PC-9 (cell line): ENCODE measurements around the gene LRRC8C. TPM values are rescaled to one million over a fixed set of nuclear protein-coding genes. Genes with fewer than 3 reads are reported as not detected.

ENCODE experiments used
- BruUV-seq: library from RNA; stranded (reverse); fragments of 400-500 nt; replicated peaks from 2 replicates; lab custom pipeline; 2021; lab: Mats Ljungman, UMichigan
- CTCF ChIA-PET: fragments of 300-600 bp; sonication (Branson Sonifier 250); formaldehyde crosslinking; loops from one replicate; lab custom pipeline; 2022; ENCODE audit warnings: antibody characterized with exemption; lab: Charles Lee
- POLR2A ChIA-PET: fragments of 300-600 bp; sonication (Branson Sonifier 250); formaldehyde crosslinking; loops from one replicate; lab custom pipeline; 2022; ENCODE audit warnings: antibody characterized with exemption; ENCODE audit not compliant: unreplicated experiment; lab: Charles Lee
- DNase-seq, 2 experiments: peaks; one replicate each; pipeline versions ENCODE4 v3.0.0 to v3.0.0-alpha.2; 2015 to 2022; ENCODE audit warnings: mixed read lengths in 1 of 2
- H2AFZ ChIP-seq: fragments of 200-600 bp; sonication (generic); 2 replicates; pipeline ENCODE4 v1.8.1; 2017; ENCODE audit warnings: antibody characterized with exemption
- H3F3A ChIP-seq: fragments of 200-600 bp; sonication (generic); 2 replicates; pipeline ENCODE4 v1.8.1; 2017; ENCODE audit warnings: antibody characterized with exemption, mild to moderate bottlenecking, low read depth; ENCODE audit not compliant: insufficient read depth
- H3K27ac ChIP-seq: fragments of 200-600 bp; sonication (generic); 2 replicates; pipeline ENCODE4 v1.6.1; 2016; ENCODE audit warnings: mixed run types
- H3K27me3 ChIP-seq: fragments of 200-600 bp; sonication (generic); 2 replicates; pipeline ENCODE4 v1.6.1; 2016; ENCODE audit warnings: low read depth, mixed run types; ENCODE audit not compliant: insufficient read depth
- H3K36me3 ChIP-seq: fragments of 200-600 bp; sonication (generic); 2 replicates; pipeline ENCODE4 v1.6.1; 2016; ENCODE audit warnings: low read depth, mixed run types
- H3K4me1 ChIP-seq: fragments of 200-600 bp; sonication (generic); replicated peaks from 2 replicates; pipeline ENCODE4 v1.6.1; 2016; ENCODE audit warnings: mixed run types; ENCODE audit not compliant: insufficient read depth
- H3K4me2 ChIP-seq: fragments of 200-600 bp; sonication (generic); 2 replicates; pipeline ENCODE4 v1.6.1; 2017; ENCODE audit warnings: mixed run types
- H3K4me3 ChIP-seq: fragments of 200-600 bp; sonication (generic); 2 replicates; pipeline ENCODE4 v1.6.1; 2016; ENCODE audit warnings: mixed run types
- H3K79me2 ChIP-seq: fragments of 200-600 bp; sonication (generic); 2 replicates; pipeline ENCODE4 v1.6.1; 2017; ENCODE audit warnings: low read depth, mixed run types
- H3K9me2 ChIP-seq: fragments of 200-600 bp; sonication (generic); 2 replicates; pipeline ENCODE4 v1.8.1; 2017; ENCODE audit warnings: mild to moderate bottlenecking; ENCODE audit not compliant: insufficient read depth
- H3K9me3 ChIP-seq: fragments of 200-600 bp; sonication (generic); 2 replicates; pipeline ENCODE4 v1.8.1; 2016; ENCODE audit warnings: low read depth; ENCODE audit not compliant: insufficient read depth
- H4K20me1 ChIP-seq: fragments of 200-600 bp; sonication (generic); 2 replicates; pipeline ENCODE4 v1.8.1; 2017; ENCODE audit not compliant: insufficient read depth
- EZH2 ChIP-seq: fragments of 200-600 bp; sonication (generic); IDR thresholded peaks from 2 replicates; pipeline ENCODE4 v1.8.0; 2017; ENCODE audit warnings: antibody characterized with exemption, low read depth
- intact Hi-C: fragments of 100-400 bp; cut with micrococcal nuclease; formaldehyde crosslinking; loops from one replicate; pipeline ENCODE4 v1.10.0; 2022; ENCODE audit not compliant: unreplicated experiment
- total RNA-seq: library from RNA; stranded (reverse); gene quantifications from 2 replicates; pipeline ENCODE4 v1.2.3, GENCODE V29; 2021
- TF ChIP-seq, protein P1 (sequence below): fragments of 200-600 bp; sonication (generic); conservative IDR thresholded peaks from 2 replicates; pipeline ENCODE4 v1.6.1; 2017; ENCODE audit warnings: mixed run types, antibody characterized with exemption, mild to moderate bottlenecking, moderate library complexity

LRRC8C gene
- total RNA-seq, 1 experiment from 2014 or later = 2.2 TPM

DNA sequence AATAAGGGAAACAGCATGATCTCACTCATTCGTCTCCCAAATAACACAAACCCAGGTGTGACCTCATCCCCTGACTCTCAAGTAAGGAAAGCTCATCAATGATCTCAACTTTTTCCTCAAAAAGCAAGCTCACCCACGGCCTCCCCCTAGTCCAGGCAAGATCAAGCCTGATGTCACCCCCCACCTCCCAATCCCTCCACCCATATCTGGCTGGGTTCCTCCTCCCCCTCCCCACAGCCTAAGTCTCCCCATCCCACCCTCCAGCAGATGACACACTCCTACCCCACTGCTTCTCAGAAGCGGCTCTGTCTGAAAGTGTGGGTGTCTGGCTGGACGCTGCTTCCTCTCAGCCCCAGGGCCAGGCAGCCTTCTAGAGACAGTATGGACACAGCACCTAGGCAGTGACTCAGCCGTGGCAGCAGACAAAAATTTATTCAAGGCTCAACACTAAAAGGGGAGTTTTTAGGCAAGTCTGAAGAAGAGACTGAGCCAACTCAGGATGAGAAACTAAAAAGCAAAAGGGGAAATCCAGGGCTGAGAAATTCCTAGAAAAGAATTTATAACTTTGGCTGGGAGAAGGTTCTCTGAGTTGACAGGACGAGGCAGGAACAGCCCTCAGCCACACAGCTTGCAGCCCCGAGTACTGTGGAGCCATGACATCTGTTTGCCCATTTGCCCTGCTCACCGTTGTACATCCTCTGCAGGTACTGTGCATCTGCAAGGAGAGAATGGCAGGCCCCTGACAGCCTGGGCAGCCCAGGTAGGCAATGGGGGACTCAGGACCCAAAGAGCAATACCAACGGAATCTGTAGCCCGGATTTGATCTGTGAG is 106.3 kb downstream of the LRRC8C start:
- DNase-seq = no peak
- intact Hi-C loops = no loop called here
- no peaks in the 10 kb centered on the region for H3K27me3 ChIP-seq
- H3K4me1 ChIP-seq = no peaks in the 10 kb centered on the region
- no peak overlapping the region for H3K4me3 ChIP-seq
- no peaks in the 10 kb centered on the region for H3K9me2 ChIP-seq
- no peaks in the 10 kb centered on the region for H3F3A ChIP-seq
- H2AFZ ChIP-seq = no peak overlapping the region
- no peaks in the 10 kb centered on the region for H3K79me2 ChIP-seq
- H4K20me1 ChIP-seq = no peaks in the 10 kb centered on the region
- no TSS peak for BruUV-seq
- H3K27ac ChIP-seq = no peak overlapping the region
- CTCF ChIA-PET = no interaction called here
- no peaks in the 10 kb centered on the region for H3K36me3 ChIP-seq
- no peak for TF ChIP-seq EZH2
- TF ChIP-seq, protein P1, sequence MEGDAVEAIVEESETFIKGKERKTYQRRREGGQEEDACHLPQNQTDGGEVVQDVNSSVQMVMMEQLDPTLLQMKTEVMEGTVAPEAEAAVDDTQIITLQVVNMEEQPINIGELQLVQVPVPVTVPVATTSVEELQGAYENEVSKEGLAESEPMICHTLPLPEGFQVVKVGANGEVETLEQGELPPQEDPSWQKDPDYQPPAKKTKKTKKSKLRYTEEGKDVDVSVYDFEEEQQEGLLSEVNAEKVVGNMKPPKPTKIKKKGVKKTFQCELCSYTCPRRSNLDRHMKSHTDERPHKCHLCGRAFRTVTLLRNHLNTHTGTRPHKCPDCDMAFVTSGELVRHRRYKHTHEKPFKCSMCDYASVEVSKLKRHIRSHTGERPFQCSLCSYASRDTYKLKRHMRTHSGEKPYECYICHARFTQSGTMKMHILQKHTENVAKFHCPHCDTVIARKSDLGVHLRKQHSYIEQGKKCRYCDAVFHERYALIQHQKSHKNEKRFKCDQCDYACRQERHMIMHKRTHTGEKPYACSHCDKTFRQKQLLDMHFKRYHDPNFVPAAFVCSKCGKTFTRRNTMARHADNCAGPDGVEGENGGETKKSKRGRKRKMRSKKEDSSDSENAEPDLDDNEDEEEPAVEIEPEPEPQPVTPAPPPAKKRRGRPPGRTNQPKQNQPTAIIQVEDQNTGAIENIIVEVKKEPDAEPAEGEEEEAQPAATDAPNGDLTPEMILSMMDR = no peak
- no peak overlapping the region for H3K4me2 ChIP-seq
- H3K9me3 ChIP-seq = no peaks in the 10 kb centered on the region
- POLR2A ChIA-PET = no interaction called here

DNA sequence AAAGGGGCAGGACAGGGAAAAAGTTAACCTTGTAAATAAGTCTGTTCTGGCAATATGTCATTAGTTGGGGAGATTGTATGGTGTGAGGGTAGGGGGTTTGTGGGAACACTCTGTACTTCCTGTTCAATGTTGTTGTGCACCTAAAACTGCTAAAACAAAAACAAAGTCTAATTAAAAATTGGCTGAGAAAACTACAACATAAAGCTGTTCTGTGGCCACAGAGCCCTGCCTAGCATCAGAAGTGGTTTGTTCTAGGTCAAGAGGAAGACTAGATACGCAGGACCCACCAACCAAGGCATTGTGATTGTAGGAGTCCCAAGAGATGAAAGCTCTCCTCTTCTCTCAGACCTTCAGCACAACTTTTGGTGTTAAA is 106.9 kb downstream of the LRRC8C start:
- no peak for DNase-seq
- Histone ChIP-seq H3K4me1 (no peaks in the 10 kb centered on the region), H3K4me3 (no peak overlapping the region), H4K20me1 (no peaks in the 10 kb centered on the region), H3F3A (no peaks in the 10 kb centered on the region), H3K9me2 (no peaks in the 10 kb centered on the region), H3K79me2 (no peaks in the 10 kb centered on the region), H3K9me3 (no peaks in the 10 kb centered on the region), H3K27ac (no peak overlapping the region), H3K36me3 (no peaks in the 10 kb centered on the region), H2AFZ (no peak overlapping the region), H3K27me3 (no peaks in the 10 kb centered on the region), H3K4me2 (no peak overlapping the region)
- POLR2A ChIA-PET = interaction anchor here (0.7 kb wide), 1 partner anchor 175 kb away, joined by 12 read pairs; no protein-coding TSS in a partner anchor
- TF ChIP-seq, protein P1 = no peak
- TF ChIP-seq EZH2 = no peak
- CTCF ChIA-PET = no interaction called here
- no TSS peak for BruUV-seq
- intact Hi-C loops = no loop called here

DNA sequence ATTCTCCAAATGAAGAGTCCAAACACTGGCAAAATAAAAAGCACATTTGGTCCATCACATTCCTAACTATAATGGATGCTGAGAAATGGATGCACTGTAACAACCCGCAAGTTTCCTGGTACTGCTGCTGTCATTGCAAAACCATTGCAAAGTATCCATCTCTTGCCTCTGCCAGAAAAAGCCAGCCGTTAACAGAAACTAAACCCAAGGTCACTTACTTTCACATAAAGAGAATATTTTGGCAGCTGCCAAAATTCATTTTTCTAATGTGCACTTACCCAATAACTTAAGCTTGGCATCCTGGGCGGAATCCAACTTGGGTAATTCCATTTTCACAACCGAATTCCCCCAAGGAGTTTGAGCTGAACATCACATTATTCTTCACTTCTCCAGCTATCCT is 110.9 kb downstream of the LRRC8C start:
- Histone ChIP-seq H2AFZ (no peak overlapping the region), H3K27ac (no peak overlapping the region), H4K20me1 (no peaks in the 10 kb centered on the region), H3K36me3 (no peaks in the 10 kb centered on the region), H3K4me2 (no peak overlapping the region), H3K9me3 (no peaks in the 10 kb centered on the region), H3K9me2 (no peaks in the 10 kb centered on the region), H3K4me1 (no peaks in the 10 kb centered on the region), H3F3A (no peaks in the 10 kb centered on the region), H3K4me3 (no peak overlapping the region), H3K79me2 (no peaks in the 10 kb centered on the region), H3K27me3 (no peaks in the 10 kb centered on the region)
- intact Hi-C loops = no loop called here
- no peak for DNase-seq
- no peak for TF ChIP-seq EZH2
- TF ChIP-seq, protein P1 = no peak
- POLR2A ChIA-PET = no interaction called here
- CTCF ChIA-PET = no interaction called here
- BruUV-seq = no TSS peak
